GM12872 (cell line): Measurements from ENCODE around the gene NDRG2.

Experiments
- CTCF ChIP-seq: IDR thresholded peaks from 3 replicates; pipeline ENCODE4 v1.5.1; 2011; ENCODE audit warnings: low read depth, mild to moderate bottlenecking, low read length, moderate library complexity; ENCODE audit not compliant: insufficient read depth

The NDRG2 gene

GRCh38 chr14:21054123-21054767 lies 29.4 kb upstream of the NDRG2 start:
- no peak for TF ChIP-seq CTCF

- no peak for TF ChIP-seq CTCF
These were observed 28.6 kb upstream of the NDRG2 start for GRCh38 chr14:21053184-21054122.

GRCh38 chr14:21050597-21050996 lies 25.7 kb upstream of the NDRG2 start:
- TF ChIP-seq CTCF = no peak

GRCh38 chr14:21049271-21049673 lies 24.4 kb upstream of the NDRG2 start:
- TF ChIP-seq CTCF = no peak

- no peak for TF ChIP-seq CTCF
These were observed 23.8 kb upstream of the NDRG2 start for GRCh38 chr14:21048638-21049037.

- no peak for TF ChIP-seq CTCF
These were observed 22.5 kb upstream of the NDRG2 start for GRCh38 chr14:21047378-21047781.

DNA sequence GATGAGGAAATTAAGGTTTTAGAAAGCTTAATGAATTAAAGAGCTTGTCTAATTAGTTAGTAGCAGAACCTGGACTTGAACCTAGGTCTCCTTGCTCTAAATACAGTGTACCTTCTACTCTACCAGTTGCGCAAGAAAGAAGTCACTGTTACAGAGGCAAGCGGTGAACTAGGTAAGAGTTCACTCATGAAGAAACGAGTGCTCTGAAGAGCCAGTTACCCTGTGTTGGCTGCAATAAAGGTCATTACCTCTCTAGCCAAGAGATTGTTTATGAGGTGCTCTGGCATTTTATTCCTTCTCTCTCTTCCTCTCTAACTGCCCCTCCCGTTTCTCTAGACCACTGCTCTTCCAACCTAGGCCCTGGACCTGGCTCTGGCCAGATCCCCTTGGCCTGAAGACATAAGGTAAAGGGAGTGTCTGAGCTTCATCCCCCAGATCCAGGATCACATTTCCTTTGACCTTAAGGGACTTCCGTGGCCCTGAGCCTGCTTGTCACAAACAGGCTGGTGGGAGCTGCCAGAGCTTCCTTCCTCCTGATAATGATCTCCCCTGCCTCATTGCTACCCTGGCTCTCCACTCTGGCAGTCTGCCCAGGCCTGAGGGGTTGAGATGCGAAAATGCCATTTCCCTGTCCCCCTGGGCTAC lies 19.2 kb upstream of the NDRG2 start:
- no peak for TF ChIP-seq CTCF
